T-helper 2 cell treated with Interferon-gamma antibody and Interleukin-4, amounts not matched to agents 5 μg/mL and 100 μg/mL, for 36 hours (primary cell): ENCODE data around the gene SNX2.

Source experiments
- DNase-seq: peaks from one replicate; pipeline ENCODE4 v3.0.0; 2021; ENCODE audit warnings: low spot score
- H3K27ac Mint-ChIP-seq: one replicate; pipeline ENCODE4 v1.8.0; 2021; ENCODE audit warnings: mild to moderate bottlenecking, mixed read lengths
- H3K27me3 Mint-ChIP-seq: one replicate; pipeline ENCODE4 v1.8.0; 2021; ENCODE audit warnings: low read depth, mixed read lengths
- H3K36me3 Mint-ChIP-seq: one replicate; pipeline ENCODE4 v1.8.0; 2021; ENCODE audit warnings: low read depth, mixed read lengths
- H3K4me1 Mint-ChIP-seq: one replicate; pipeline ENCODE4 v1.8.0; 2021; ENCODE audit warnings: low read depth, mixed read lengths
- H3K4me3 Mint-ChIP-seq: one replicate; pipeline ENCODE4 v1.8.0; 2022; ENCODE audit warnings: mild to moderate bottlenecking, moderate library complexity, mixed read lengths
- H3K9me3 Mint-ChIP-seq: one replicate; pipeline ENCODE4 v1.8.0; 2021; ENCODE audit warnings: mixed read lengths

SNX2 gene

GRCh38 chr5:122870219-122870856 lies 95.5 kb downstream of the SNX2 start:
- Mint-ChIP-seq H3K27me3 (no peaks in the 10 kb centered on the region), H3K27ac (no peak overlapping the region), H3K9me3 (no peaks in the 10 kb centered on the region), H3K36me3 (no peaks in the 10 kb centered on the region), H3K4me3 (no peak overlapping the region), H3K4me1 (no peaks in the 10 kb centered on the region)
- DNase-seq = no peak

GRCh38 chr5:122871661-122872060 lies 96.8 kb downstream of the SNX2 start:
- H3K4me1 Mint-ChIP-seq = no peaks in the 10 kb centered on the region
- no peaks in the 10 kb centered on the region for H3K36me3 Mint-ChIP-seq
- H3K9me3 Mint-ChIP-seq = no peaks in the 10 kb centered on the region
- peaks cover 2% of the 10 kb centered on the region for H3K27me3 Mint-ChIP-seq
- H3K27ac Mint-ChIP-seq = no peak overlapping the region
- no peak for DNase-seq
- no peak overlapping the region for H3K4me3 Mint-ChIP-seq

- no peak overlapping the region for H3K4me3 Mint-ChIP-seq
- peaks cover 2% of the 10 kb centered on the region for H3K27me3 Mint-ChIP-seq
- H3K27ac Mint-ChIP-seq = no peak overlapping the region
- no peaks in the 10 kb centered on the region for H3K36me3 Mint-ChIP-seq
- no peaks in the 10 kb centered on the region for H3K4me1 Mint-ChIP-seq
- no peak for DNase-seq
- no peaks in the 10 kb centered on the region for H3K9me3 Mint-ChIP-seq
Observed at GRCh38 chr5:122874179-122874875, 99.4 kb downstream of the SNX2 start.

GRCh38 chr5:122877518-122877917 lies 102.6 kb downstream of the SNX2 start:
- no peaks in the 10 kb centered on the region for H3K36me3 Mint-ChIP-seq
- H3K4me1 Mint-ChIP-seq = no peaks in the 10 kb centered on the region
- H3K9me3 Mint-ChIP-seq = no peaks in the 10 kb centered on the region
- no peak overlapping the region for H3K4me3 Mint-ChIP-seq
- peaks cover 2% of the 10 kb centered on the region for H3K27me3 Mint-ChIP-seq
- no peak for DNase-seq
- H3K27ac Mint-ChIP-seq = no peak overlapping the region

- H3K4me3 Mint-ChIP-seq = no peak overlapping the region
- no peaks in the 10 kb centered on the region for H3K9me3 Mint-ChIP-seq
- H3K4me1 Mint-ChIP-seq = no peaks in the 10 kb centered on the region
- H3K27me3 Mint-ChIP-seq = peaks cover 3% of the 10 kb centered on the region
- no peak for DNase-seq
- H3K36me3 Mint-ChIP-seq = no peaks in the 10 kb centered on the region
- H3K27ac Mint-ChIP-seq = no peak overlapping the region
Observed at GRCh38 chr5:122879076-122879475, 104.2 kb downstream of the SNX2 start.
